NT2/D1 (cell line): ENCODE measurements around the gene ANXA8L1.
"Not testable (repeated sequence)": the region's sequence is repeated elsewhere in the genome, so short reads cannot be mapped to it uniquely, and the experiment has no call there.

Experiments used
- SUZ12 ChIP-seq: IDR thresholded peaks from 2 replicates; pipeline ENCODE4 v1.6.1; 2011; ENCODE audit not compliant: insufficient read length, insufficient read depth; ENCODE audit errors: extremely low read depth
- ZNF274 ChIP-seq: IDR thresholded peaks from 2 replicates; pipeline ENCODE4 v1.6.1; 2011; ENCODE audit warnings: mild to moderate bottlenecking, low read depth, low read length

GRCh38 chr10:46378108-46378507 lies 2.5 kb downstream of the ANXA8L1 start:
- TF ChIP-seq ZNF274, SUZ12: not testable (repeated sequence)
